CD4-positive, alpha-beta T cell treated with Interleukin-15 for 4 hours (primary cell): Measurements from ENCODE around the gene GNAI2.
"Not testable (repeated sequence)": the region's sequence is repeated elsewhere in the genome, so short reads cannot be mapped to it uniquely, and the experiment has no call there.

Experiments
- DNase-seq: peaks from one replicate; pipeline ENCODE4 v3.0.0-alpha.2; 2020; ENCODE audit warnings: low spot score

The GNAI2 gene

DNA sequence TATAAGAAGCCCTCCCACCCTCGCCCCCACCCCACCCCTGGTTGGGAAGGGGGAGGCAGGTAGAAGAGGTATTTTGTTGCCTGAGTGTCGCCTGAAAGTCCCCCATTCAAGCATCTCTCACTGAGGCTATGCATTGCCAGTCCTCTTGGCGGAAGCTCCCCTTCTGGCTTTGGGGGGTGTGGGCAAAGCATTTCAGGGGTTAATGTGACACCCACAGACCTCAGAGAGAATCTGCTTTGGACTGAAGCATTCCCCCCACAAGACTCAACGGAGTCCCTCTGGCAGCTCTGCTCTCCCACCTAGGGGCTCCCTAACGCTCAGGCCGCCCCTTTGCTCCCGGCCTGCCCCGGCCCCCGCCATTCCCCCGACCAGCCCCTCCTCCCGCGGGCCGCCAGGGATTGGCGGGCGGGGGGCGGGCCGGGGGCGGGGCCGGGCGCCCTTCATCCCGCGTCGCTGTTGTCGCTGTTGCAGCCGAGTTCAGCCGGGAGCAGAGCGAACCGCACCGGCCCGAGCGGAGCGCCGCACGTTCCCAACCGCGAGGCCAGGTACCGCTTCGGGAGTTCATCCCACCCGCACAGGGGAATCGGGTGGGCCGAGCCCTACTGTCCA lies 31.1 kb upstream of the GNAI2 start, which contains the start of gene SLC38A3:
Gene SLC38A3, plus strand, starts transcription at position 468 of the 609 bp plus-strand sequence. CDS start 8,929 bp downstream, outside the sequence.
- peak; percentile 4 for DNase-seq

- no peak for DNase-seq
These were observed 30.4 kb upstream of the GNAI2 start for GRCh38 chr3:50205413-50206276.

GRCh38 chr3:50207359-50208042 lies 28.5 kb upstream of the GNAI2 start:
- no peak for DNase-seq

- no peak for DNase-seq
These were observed 27.2 kb upstream of the GNAI2 start for GRCh38 chr3:50208677-50209344.

- DNase-seq = no peak
These were observed 25.9 kb upstream of the GNAI2 start for GRCh38 chr3:50210176-50210509.

- DNase-seq = no peak
These were observed 25.3 kb upstream of the GNAI2 start for GRCh38 chr3:50210510-50211367.

DNA sequence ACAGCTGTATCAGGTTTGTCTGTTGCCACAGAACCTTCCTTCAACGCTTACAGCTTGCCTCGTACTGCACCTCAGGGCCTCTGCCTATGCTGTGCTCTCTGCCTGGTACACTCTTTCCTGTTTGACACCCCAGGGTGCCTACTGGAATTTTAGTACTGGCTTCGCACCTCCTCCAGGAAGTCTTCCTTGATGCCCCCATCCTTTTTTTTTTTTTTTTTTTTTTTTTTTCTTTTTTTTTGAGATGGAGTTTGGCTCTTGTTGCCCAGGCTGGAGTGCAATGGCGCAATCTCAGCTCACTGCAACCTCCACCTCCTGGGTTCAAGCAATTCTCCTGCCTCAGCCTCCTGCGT lies 24.7 kb upstream of the GNAI2 start:
- not testable (repeated sequence) for DNase-seq

DNA sequence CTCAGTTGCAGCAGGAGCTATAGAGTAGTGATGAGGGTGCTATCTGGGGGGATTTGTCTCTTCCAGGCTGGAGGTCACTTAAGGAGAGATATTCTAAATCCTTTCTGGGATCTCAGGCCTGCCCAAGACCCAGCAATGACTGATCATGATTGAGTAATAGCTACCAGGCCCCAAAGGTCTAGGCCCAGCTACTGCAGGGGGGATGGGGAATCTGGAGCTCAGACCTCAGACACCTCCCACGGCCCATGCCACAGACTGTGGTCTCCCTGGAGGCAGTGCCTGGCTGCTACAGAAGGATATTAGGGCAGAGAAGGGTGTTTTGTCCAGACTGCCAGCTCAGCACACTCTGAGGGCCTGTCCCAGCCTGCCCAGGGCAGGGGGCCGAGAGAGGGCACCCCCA lies 24.1 kb upstream of the GNAI2 start:
- DNase-seq = no peak

GRCh38 chr3:50212502-50212901 lies 23.5 kb upstream of the GNAI2 start:
- no peak for DNase-seq

GRCh38 chr3:50212971-50213370 lies 23.0 kb upstream of the GNAI2 start:
- no peak for DNase-seq

- DNase-seq = no peak
These were observed 22.6 kb upstream of the GNAI2 start for GRCh38 chr3:50213373-50213772.

GRCh38 chr3:50214824-50215223 lies 21.2 kb upstream of the GNAI2 start:
- no peak for DNase-seq

DNA sequence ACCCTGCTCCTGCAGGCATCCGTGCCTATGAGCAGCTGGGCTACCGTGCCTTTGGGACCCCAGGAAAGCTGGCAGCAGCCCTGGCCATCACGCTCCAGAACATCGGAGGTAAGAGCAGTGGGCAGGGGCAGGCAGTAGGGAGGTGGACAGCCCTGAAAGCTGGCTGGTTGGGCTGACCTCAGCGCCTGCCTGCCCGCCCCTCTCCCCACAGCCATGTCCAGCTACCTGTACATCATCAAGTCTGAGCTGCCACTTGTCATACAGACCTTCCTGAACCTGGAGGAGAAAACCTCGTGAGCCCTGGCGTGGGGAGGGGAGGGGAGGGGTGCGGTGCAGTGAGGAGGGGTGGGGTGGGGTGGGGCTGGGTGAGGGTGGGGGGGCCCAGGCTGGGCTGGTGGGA lies 20.5 kb upstream of the GNAI2 start:
- no peak for DNase-seq

DNA sequence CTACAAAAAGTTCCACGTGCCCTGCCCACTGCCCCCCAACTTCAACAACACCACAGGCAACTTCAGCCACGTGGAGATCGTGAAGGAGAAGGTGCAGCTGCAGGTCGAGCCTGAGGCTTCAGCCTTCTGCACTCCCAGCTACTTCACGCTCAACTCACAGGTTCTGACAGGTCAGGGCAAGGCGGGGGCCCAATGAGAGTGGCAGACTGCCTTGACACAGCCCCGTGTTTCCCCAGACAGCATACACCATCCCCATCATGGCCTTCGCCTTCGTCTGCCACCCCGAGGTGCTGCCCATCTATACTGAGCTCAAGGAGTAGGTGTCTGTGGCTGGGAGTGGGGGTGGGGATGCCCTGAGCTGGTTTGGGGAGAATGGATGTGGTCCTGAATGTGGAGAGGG lies 18.3 kb upstream of the GNAI2 start:
- DNase-seq = no peak

- DNase-seq = no peak
These were observed 17.6 kb upstream of the GNAI2 start for GRCh38 chr3:50218448-50218847.

DNA sequence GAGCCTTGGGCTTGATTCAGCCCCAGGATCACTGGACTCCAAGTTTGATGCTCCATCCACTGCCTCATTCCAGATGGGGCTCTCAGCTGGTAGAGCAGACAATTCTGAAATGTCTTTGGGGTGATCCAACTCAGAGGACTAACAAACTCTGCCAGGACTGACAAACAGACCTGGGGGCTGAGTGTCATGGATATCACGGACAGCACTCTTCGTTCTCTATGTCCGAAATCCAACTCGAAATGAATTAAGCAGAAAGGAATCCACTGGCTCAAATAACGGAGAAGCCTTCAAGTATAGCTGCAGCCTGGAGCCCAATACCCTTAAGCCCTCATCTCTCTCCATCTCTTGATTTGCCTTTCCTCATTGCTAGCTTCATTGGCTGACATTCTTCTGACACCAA lies 16.7 kb upstream of the GNAI2 start:
- no peak for DNase-seq

- no peak for DNase-seq
These were observed 15.9 kb upstream of the GNAI2 start for GRCh38 chr3:50220109-50220508.

DNA sequence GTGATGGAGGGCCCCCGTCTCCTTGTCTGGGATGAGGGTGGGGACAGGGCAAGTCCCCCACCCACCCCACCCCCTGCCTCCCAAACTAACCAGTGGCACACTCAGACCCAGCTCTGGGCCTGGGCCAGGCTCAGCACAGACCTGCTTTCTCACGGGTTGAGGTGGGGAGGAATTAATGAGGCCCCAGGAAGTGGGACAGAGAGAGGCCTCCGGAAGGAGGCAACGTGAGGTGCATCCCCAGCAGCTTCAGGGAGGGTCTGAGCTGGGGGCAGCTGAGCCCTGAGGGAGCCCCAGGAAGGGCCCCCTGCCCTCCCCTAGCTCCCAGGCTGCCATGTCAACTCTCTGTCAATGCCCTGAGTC lies 15.0 kb upstream of the GNAI2 start:
- no peak for DNase-seq

- DNase-seq = no peak
These were observed 14.4 kb upstream of the GNAI2 start for GRCh38 chr3:50221411-50222168.

DNA sequence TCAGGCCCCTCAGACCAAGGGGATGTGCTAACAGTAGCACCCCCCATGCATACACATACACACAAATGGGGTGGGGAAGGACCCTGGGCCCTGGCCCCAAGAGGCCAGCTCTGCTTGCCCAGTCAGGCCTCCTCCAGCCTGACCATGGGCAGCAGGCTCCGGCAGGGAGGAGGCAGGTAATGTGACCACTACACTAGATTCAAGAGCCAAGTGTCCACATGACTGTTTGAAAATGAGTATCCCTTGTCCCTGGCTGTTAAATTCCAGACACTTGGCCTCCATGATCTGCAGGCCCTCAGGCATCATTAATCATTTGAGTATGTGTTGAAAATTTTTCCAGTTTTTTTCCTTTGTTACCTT lies 13.9 kb upstream of the GNAI2 start:
- DNase-seq = no peak

GRCh38 chr3:50224639-50225038 lies 11.4 kb upstream of the GNAI2 start:
- no peak for DNase-seq
